GM18867 (cell line): ENCODE results near the gene ANXA7.
A peak's percentile ranks its signal among the peaks of the same experiment; 100 is the strongest.
"Not testable (repeated sequence)": the region's sequence is repeated elsewhere in the genome, so short reads cannot be mapped to it uniquely, and the experiment has no call there.

Experiments used
- ATAC-seq: cut with Tn5 transposase; IDR thresholded peaks from one replicate; pipeline ENCODE4 v1.9.1; 2021; ENCODE audit warnings: mild to moderate bottlenecking, moderate library complexity; ENCODE audit not compliant: unreplicated experiment

Gene ANXA7

DNA sequence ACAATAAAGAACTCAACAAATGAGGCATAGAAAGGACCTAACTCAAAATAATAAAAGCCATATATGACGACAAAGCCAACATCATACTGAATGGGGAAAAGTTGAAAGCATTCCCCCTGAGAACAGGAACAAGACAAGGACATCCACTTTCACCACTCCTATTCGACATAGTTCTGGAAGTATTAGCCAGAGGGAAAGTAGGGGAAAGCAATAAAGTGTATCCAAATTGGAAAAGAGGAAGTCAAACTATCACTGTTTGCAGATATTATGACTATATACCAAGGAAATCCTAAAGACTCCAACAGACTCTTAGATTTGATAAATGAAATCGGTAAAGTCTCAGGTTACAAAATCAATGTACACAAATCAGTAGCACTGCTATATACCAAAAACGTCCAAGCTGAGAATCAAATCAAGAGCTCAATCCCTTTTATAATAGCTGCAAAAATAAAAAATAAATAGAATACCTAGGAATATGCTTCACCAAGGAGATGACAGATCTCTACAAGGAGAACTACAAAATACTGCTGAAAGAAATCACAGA is 4.8 kb downstream of the ANXA7 start:
- no peak for ATAC-seq

DNA sequence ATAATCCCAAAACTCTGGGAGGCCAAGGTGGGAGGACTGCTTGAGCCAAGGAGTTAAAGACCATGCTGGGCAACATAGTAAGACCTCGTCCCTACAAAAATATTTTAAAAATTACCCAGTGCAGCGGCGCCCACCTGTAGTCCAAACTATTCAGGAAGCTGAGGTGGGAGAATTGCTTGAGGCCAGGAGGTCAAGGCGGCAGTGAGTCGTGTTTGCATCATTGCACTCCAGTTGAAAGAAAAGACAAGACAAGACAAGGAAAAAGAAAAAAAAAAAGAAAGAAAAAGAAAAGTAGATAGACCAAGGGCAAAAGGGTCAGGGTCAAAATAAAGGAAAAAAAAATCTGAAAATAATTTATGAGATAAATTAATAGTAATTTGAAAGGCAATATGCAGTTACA is 5.8 kb downstream of the ANXA7 start:
- ATAC-seq, result no peak

- no peak for ATAC-seq
Measured at GRCh38 chr10:73407495-73407894, 6.4 kb downstream of the ANXA7 start.

- ATAC-seq, result no peak
Measured at GRCh38 chr10:73406846-73407245, 7.0 kb downstream of the ANXA7 start.

- no peak for ATAC-seq
Measured at GRCh38 chr10:73405556-73405955, 8.3 kb downstream of the ANXA7 start.

GRCh38 chr10:73404690-73405089 is 9.2 kb downstream of the ANXA7 start:
- no peak for ATAC-seq

- ATAC-seq, result no peak
Measured at GRCh38 chr10:73401636-73402035, 12.2 kb downstream of the ANXA7 start.

DNA sequence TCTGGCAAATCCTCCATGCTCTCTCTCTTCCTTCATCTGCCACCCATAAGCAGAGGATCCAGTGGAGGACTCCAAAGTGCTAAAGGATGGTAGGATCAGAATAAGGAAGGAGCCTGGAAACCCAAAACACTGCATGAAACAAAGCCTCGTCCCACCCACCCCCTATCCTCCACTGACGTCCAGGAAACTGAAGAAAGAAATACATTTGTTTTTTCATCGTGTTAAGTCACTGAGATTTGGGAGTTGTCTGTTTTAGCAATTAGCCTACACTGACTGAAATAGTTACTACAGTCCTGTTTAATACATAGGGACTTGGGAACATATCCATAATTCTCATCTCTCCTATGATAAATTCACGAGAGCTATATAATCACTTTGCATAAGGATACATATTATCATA is 14.8 kb downstream of the ANXA7 start:
- ATAC-seq, result no peak

- no peak for ATAC-seq
Measured at GRCh38 chr10:73398024-73398423, 15.8 kb downstream of the ANXA7 start.

DNA sequence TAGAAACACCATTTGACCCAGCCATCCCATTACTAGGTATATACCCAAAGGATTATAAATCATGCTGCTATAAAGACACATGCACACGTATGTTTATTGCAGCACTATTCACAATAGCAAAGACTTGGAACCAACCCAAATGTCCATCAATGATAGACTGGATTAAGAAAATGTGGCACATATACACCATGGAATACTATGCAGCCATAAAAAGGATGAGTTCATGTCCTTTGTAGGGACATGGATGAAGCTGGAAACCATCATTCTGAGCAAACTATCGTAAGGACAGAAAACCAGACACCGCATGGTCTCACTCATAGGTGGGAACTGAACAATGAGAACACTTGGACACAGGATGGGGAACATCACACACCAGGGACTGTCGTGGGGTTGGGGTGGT is 19.5 kb downstream of the ANXA7 start:
- not testable (repeated sequence) for ATAC-seq

- ATAC-seq, result no peak
Measured at GRCh38 chr10:73388228-73388627, 25.6 kb downstream of the ANXA7 start.

- ATAC-seq, result no peak
Measured at GRCh38 chr10:73386583-73386982, 27.3 kb downstream of the ANXA7 start.

DNA sequence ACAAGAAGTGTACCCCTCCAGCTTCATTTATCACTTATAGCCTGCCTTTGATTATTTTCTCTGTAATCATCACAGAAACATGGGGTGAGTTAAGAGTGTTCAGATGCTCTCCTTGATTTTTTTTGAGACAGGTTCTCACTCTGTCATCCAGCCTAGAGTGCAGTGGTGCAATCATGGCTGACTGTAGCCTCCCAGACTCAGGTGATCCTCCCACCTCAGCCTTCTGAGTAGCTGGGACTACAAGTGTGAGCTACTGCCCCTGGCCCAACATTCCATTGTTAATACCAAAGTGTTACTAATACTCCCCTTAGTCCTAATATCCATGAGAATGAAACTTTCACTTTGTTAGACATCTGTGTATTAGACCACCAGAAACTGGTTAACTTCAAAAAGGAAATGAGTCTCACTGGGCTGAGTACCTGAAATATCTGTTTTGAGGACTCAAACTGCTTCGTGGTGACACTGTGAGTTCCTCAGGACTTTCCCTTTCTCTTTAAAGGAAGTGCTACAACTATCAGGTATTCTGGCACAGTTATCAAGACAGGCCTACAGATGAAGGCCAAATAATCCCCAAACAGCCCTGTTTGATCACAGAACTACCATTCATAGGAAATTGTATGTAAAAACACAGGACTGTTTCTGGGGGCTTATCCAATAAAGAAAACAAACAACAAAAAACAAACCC is 34.7 kb downstream of the ANXA7 start:
- no peak for ATAC-seq

- ATAC-seq, result no peak
Measured at GRCh38 chr10:73376679-73377078, 37.2 kb downstream of the ANXA7 start.

DNA sequence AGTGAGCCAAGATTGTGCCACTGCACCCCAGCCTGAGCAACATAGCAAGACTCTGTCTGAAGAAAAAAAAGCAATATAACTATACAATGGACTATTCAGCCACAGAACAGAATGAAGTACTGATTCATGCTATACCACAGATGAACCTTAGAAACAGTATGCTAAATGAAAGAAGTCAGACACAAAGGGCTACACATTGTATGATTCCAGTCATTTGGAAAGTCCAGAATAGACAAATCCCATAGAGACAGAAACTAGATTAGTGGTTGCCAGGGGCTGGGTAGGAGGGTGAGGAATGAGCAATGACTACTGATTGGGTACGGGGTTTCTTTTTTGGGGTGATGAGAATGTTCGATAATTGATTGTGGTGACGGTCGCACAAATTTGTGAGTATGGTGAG is 45.6 kb downstream of the ANXA7 start:
- no peak for ATAC-seq

DNA sequence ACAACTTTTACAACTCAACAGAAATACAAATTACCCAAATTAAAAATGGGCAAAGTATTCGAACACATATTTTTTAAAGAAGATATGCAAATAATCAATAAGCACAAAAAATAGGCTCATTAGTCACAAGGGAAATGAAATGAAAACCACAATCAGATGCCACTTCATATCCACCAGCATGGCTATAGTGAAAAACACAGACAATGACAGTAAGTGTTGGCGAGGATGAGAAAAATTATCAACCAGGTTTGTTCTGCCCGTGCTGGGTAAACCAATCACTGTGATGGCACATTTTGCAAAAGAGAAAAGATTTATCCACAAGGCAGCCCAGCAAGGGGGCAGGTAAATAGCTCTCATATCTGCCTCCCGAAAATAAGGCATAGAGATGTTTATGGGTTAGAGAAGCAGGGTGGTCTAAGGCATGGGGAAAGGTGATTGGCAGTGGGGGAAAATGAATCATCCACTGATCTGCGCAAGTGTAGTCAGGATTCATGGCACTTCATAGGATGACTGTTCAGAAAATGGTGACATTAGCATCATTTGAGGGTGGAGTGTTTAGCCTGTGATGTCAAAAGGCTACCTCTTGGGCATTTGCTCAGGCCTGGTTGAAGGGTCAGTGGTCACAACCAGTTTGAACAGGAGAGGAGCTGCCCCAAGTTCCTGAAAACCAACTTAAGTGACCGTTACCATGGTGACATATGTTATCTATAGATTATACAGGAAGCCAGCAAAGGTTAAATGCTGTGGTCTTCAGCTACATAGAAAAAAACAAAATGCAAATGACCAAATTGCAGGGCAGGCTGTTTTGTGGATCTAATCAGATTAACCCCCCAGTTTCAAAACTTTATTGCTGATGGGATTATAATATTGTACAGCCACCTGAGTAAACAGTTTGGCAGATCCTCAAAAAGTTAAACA is 47.2 kb downstream of the ANXA7 start:
- ATAC-seq, result no peak

DNA sequence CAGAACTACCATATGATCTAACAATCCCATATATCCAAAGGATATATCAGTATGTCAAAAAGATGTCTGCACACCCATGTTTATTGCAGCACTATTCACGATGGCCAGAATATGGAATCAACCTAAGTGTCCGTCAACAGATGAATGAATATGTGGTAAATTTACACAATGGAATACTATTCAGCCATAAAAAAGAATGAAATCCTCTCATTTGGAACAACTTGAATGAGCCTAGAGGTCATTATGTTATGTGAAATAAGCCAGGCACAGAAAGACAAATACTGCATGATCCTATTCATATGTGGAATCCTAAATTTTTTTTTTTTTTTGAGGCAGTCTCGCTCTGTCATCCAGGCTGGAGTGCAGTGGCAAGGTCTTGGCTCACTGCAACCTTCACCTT is 48.9 kb downstream of the ANXA7 start:
- no peak for ATAC-seq

GRCh38 chr10:73359492-73359891 is 54.4 kb downstream of the ANXA7 start:
- ATAC-seq, result no peak

GRCh38 chr10:73358331-73359279 is 55.3 kb downstream of the ANXA7 start, which contains the start of gene CFAP70:
TSS of gene CFAP70 (minus strand) at chr10:73358864. CDS start at chr10:73354796, 4,068 bp downstream.
- peak; percentile 89 for ATAC-seq

- no peak for ATAC-seq
Measured at GRCh38 chr10:73357821-73358220, 56.0 kb downstream of the ANXA7 start.

DNA sequence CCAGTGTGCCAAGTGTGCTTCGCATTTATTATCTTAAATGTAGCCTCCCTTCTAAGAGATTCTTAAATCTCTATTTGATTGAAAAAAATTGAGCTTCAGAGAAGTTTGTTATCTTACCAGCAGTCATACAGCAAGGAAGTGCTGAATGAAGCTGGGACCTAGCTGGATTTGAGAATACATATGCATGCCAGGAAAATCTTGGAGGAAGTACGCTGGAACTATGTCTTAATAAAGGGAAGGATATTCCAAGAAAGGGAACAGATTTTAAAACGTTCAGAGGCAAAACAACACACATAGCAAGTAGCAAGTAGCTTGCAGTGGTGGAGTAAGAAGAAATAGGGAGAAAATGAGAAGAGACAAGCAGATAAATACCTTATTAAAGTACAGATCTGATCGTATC is 56.7 kb downstream of the ANXA7 start:
- no peak for ATAC-seq
